Peyer's patch (tissue), 4 donors: ENCODE results near the gene EMCN.

ENCODE experiments used
- POLR2A ChIP-seq, 2 donors: fragments of 450-650 bp; IDR thresholded peaks; one replicate each; pipeline ENCODE4 v1.5.1; 2017; ENCODE audit warnings: antibody characterized with exemption in 2 of 2, mild to moderate bottlenecking in 2 of 2, moderate library complexity in 2 of 2
- TF ChIP-seq, protein P1 (sequence below), 6 experiments: fragments of 450-650 bp in 4 of 6; fragments of 200-600 bp in 2 of 6; sonication (generic) in 1 of 6; IDR thresholded peaks; one replicate each; pipeline ENCODE4 v1.5.1; 2017 to 2019; ENCODE audit warnings: antibody characterized with exemption in 6 of 6, mild to moderate bottlenecking in 3 of 6, moderate library complexity in 1 of 6

DNA sequence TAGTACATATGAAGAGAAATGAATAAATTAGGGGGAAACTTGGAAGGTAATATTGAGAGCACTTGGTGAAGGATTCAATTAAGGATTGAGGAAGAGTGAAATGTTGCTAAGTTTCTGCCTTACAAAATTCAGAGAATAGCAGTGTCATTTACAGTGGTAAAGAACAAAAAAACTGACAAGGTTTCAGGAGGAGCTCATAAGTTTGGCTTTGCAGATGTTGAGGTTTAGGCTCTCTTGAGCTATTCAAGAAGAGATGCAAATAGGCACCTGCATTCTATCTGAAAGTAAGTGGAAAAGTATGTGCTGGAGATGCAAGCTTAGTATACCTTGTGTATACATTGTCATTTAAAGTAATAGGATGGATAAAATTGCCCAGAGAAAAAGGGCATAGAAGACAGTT, 22.3 kb upstream of the EMCN start:
- no peak for TF ChIP-seq POLR2A (IDR thresholded peaks at IDR 0.05)
- TF ChIP-seq, protein P1, sequence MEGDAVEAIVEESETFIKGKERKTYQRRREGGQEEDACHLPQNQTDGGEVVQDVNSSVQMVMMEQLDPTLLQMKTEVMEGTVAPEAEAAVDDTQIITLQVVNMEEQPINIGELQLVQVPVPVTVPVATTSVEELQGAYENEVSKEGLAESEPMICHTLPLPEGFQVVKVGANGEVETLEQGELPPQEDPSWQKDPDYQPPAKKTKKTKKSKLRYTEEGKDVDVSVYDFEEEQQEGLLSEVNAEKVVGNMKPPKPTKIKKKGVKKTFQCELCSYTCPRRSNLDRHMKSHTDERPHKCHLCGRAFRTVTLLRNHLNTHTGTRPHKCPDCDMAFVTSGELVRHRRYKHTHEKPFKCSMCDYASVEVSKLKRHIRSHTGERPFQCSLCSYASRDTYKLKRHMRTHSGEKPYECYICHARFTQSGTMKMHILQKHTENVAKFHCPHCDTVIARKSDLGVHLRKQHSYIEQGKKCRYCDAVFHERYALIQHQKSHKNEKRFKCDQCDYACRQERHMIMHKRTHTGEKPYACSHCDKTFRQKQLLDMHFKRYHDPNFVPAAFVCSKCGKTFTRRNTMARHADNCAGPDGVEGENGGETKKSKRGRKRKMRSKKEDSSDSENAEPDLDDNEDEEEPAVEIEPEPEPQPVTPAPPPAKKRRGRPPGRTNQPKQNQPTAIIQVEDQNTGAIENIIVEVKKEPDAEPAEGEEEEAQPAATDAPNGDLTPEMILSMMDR (IDR thresholded peaks at IDR 0.05), result no peak
